Measurements from ENCODE around the gene SH3PXD2B.

DNA sequence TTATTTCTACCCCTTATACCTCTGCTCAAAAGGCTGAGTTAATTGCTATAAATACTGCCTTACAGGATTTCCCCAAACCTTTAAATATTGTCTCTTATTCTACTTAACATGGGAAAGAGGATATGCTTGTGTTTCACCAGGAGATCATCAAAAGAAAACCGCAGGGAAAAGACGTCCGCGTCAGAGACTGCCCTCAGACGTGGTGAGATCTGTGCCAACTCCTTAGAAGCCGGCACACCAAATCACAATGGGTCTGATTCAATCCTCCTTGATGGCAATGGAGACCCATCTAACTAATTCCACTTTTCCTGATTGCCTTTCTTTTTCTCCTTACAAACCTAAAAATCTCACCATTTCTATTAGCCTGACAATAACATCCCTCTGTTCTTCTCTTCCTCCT lies 55.0 kb downstream of the SH3PXD2B start:
- TF ChIP-seq, protein P1, sequence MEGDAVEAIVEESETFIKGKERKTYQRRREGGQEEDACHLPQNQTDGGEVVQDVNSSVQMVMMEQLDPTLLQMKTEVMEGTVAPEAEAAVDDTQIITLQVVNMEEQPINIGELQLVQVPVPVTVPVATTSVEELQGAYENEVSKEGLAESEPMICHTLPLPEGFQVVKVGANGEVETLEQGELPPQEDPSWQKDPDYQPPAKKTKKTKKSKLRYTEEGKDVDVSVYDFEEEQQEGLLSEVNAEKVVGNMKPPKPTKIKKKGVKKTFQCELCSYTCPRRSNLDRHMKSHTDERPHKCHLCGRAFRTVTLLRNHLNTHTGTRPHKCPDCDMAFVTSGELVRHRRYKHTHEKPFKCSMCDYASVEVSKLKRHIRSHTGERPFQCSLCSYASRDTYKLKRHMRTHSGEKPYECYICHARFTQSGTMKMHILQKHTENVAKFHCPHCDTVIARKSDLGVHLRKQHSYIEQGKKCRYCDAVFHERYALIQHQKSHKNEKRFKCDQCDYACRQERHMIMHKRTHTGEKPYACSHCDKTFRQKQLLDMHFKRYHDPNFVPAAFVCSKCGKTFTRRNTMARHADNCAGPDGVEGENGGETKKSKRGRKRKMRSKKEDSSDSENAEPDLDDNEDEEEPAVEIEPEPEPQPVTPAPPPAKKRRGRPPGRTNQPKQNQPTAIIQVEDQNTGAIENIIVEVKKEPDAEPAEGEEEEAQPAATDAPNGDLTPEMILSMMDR (conservative IDR thresholded peaks at IDR 0.05; ENCODE audit: low read length) = no peak
- TF ChIP-seq EZH2phosphoT487 (IDR thresholded peaks at IDR 0.05; ENCODE audit: borderline replicate concordance, low read depth, low read length) = no peak
